ENCODE results near the gene SERPING1. TPM values are rescaled to one million over a fixed set of nuclear protein-coding genes. Genes with fewer than 3 reads are reported as not detected.

Gene SERPING1
- total RNA-seq, 1 experiment from 2014 or later, result not detected

DNA sequence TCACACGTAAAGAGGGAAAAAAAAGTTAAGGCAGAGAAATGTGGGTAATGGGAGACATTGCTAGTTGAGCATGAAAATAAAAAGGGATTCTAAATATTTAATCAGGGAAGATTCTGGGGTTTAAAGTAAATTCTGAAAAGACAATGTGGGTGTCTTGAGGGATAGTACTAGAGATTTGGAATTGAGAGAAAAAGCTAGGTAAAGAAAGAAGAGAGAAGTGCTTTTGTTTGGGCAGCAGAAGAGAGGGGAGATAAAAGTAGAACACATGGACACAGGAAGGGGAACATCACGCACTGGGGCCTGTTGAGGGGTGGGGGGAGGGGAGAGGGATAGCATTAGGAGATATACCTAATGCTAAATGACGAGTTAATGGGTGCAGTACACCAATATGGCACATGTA lies 55.7 kb downstream of the SERPING1 start:
- no peak overlapping the region for H3K4me3 Mint-ChIP-seq (ENCODE audit: unreplicated experiment)
- peaks cover 31% of the 10 kb centered on the region for H3K4me1 Mint-ChIP-seq (ENCODE audit: insufficient read depth, unreplicated experiment)
- ChIA-PET POLR2A (no interaction called here), CTCF (interaction anchor here (0.6 to 2.5 kb wide), 5 partner anchors 9 to 197 kb away, joined by 3 to 9 read pairs (median 4); partner anchors contain the start of gene UBE2L6)
- H3K36me3 Mint-ChIP-seq (ENCODE audit: insufficient read depth, unreplicated experiment), result peaks cover 8% of the 10 kb centered on the region
- BruUV-seq (replicated peaks), result no TSS peak
- no peaks in the 10 kb centered on the region for H3K9me3 Mint-ChIP-seq (ENCODE audit: unreplicated experiment)
- H3K27ac Mint-ChIP-seq (ENCODE audit: low read depth, unreplicated experiment), result no peak overlapping the region
- no peak for DNase-seq (ENCODE audit: unreplicated experiment)
- H3K27me3 Mint-ChIP-seq (ENCODE audit: insufficient read depth, unreplicated experiment), result peaks cover 13% of the 10 kb centered on the region
- TF ChIP-seq, protein P1, sequence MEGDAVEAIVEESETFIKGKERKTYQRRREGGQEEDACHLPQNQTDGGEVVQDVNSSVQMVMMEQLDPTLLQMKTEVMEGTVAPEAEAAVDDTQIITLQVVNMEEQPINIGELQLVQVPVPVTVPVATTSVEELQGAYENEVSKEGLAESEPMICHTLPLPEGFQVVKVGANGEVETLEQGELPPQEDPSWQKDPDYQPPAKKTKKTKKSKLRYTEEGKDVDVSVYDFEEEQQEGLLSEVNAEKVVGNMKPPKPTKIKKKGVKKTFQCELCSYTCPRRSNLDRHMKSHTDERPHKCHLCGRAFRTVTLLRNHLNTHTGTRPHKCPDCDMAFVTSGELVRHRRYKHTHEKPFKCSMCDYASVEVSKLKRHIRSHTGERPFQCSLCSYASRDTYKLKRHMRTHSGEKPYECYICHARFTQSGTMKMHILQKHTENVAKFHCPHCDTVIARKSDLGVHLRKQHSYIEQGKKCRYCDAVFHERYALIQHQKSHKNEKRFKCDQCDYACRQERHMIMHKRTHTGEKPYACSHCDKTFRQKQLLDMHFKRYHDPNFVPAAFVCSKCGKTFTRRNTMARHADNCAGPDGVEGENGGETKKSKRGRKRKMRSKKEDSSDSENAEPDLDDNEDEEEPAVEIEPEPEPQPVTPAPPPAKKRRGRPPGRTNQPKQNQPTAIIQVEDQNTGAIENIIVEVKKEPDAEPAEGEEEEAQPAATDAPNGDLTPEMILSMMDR (IDR thresholded peaks at IDR 0.05; ENCODE audit: unreplicated experiment), result no peak
- intact Hi-C loops (cut with micrococcal nuclease), result no loop called here

DNA sequence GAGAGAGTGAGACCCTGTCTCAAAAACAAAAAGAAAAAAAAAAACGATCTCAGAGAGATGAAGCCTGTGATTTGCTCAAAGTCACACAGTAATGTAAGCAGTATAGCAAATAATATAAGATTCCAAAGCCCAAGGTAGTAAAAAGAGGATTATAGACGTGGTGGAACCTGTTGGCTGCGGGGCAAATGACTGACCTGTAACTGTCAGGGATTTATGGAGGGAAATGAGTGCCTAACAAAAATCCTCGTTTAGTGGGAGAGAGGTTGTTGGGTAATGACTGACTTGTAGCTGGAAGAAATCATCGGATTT lies 59.4 kb downstream of the SERPING1 start:
- Mint-ChIP-seq H3K9me3 (ENCODE audit: unreplicated experiment) (no peaks in the 10 kb centered on the region), H3K4me3 (ENCODE audit: unreplicated experiment) (peak overlapping the region; percentile 100), H3K36me3 (ENCODE audit: insufficient read depth, unreplicated experiment) (peaks cover 43% of the 10 kb centered on the region), H3K27ac (ENCODE audit: low read depth, unreplicated experiment) (peak overlapping the region; percentile 97), H3K4me1 (ENCODE audit: insufficient read depth, unreplicated experiment) (peaks cover 12% of the 10 kb centered on the region), H3K27me3 (ENCODE audit: insufficient read depth, unreplicated experiment) (no peaks in the 10 kb centered on the region)
- intact Hi-C loops (cut with micrococcal nuclease), result loop anchor here (1.0 kb wide), 1 partner anchor 10 kb away; no protein-coding TSS in a partner anchor
- TF ChIP-seq, protein P1 (IDR thresholded peaks at IDR 0.05; ENCODE audit: unreplicated experiment), result no peak
- ChIA-PET CTCF (interaction anchor here (0.6 to 1.8 kb wide), 9 partner anchors 9 to 309 kb away, joined by 3 to 6 read pairs (median 4); partner anchors contain the start of gene UBE2L6), POLR2A (interaction anchor here (0.7 to 3.2 kb wide), 10 partner anchors 8 to 920 kb away, joined by 3 to 36 read pairs (median 6); partner anchors contain the start of genes MED19, TIMM10, TMX2 and UBE2L6)
- DNase-seq (ENCODE audit: unreplicated experiment), result no peak
- TSS peak; percentile 98 for BruUV-seq (replicated peaks)

DNA sequence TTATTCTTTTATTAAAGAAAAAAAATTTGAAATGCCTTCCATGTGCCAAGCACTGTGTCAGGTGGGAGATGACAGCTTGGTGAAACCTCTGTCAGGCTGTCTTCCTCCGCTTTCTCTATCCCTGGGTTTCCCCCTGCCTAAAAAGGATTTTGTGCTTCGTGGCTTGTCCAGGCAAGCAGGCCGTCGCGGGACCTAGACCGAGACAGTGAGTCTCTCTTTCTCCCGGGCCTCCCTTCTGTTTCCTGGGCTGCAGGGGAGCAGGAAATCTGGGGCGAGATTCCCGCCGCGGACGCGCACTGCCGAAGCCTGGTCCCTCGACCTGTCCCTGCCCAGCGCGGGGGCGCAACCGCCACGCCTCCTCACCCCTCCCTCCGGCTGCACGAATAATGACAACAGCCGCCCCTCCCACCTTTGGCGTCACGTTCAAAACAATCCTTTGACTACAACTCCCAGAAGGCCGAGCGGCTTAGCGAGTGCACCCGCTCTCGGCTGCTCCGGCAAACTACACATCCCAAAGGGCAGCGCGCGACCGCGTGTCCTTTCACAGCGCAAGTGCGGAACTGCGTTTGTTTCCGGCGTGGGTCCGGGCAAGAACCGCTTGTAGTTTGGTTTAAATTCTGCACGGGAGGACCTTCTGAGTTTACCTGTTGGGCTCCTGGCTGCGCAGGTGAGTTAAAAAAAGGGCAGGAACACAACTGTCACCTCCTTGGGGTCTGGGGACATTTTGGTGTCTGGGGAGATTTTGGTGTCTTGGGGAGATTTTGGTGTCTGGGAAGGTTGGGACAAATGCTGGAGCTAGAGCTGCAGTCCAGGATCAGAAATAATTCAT lies 59.9 kb downstream of the SERPING1 start, which contains the start of gene CLP1:
CLP1 (plus strand) TSS at position 569 of the 829 bp plus-strand sequence. CDS start 1,715 bp downstream, outside the sequence.
- H3K4me1 Mint-ChIP-seq (ENCODE audit: insufficient read depth, unreplicated experiment), result peaks cover 13% of the 10 kb centered on the region
- ChIA-PET POLR2A (interaction anchor here (0.7 to 3.2 kb wide), 9 partner anchors 9 to 323 kb away, joined by 3 to 36 read pairs (median 6); partner anchors contain the start of genes MED19, TIMM10, TMX2 and UBE2L6), CTCF (interaction anchor here (0.6 to 1.8 kb wide), 9 partner anchors 9 to 309 kb away, joined by 3 to 6 read pairs (median 4); partner anchors contain the start of gene UBE2L6)
- H3K4me3 Mint-ChIP-seq (ENCODE audit: unreplicated experiment), result peak within 1 kb of the TSS; percentile 100
- intact Hi-C loops (cut with micrococcal nuclease), result loop anchor here (1.0 kb wide), 1 partner anchor 10 kb away; no protein-coding TSS in a partner anchor
- H3K27me3 Mint-ChIP-seq (ENCODE audit: insufficient read depth, unreplicated experiment), result no peaks in the 10 kb centered on the region
- TF ChIP-seq, protein P1 (IDR thresholded peaks at IDR 0.05; ENCODE audit: unreplicated experiment), result no peak
- H3K27ac Mint-ChIP-seq (ENCODE audit: low read depth, unreplicated experiment), result peak within 1 kb of the TSS; percentile 97
- peak; percentile 99 for DNase-seq (ENCODE audit: unreplicated experiment)
- peaks cover 49% of the 10 kb centered on the region for H3K36me3 Mint-ChIP-seq (ENCODE audit: insufficient read depth, unreplicated experiment)
- BruUV-seq (replicated peaks), result no TSS peak
- H3K9me3 Mint-ChIP-seq (ENCODE audit: unreplicated experiment), result no peaks in the 10 kb centered on the region

DNA sequence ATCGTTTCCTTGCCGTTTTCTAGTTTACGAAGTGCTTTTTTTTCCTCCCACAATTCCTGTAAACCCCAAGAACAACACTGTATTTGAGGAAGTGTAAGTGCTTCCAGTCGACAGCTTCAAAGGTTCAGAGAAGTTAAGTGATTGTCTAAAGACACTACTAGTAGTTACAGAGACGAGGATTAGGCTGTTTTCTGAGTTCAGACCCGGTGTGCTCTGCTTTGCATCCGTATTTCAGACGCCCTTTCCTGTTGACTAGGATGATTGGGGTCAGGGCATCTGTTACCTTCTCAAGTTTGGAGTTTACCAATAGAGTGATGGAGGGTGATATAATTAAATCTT lies 60.5 kb downstream of the SERPING1 start:
- intact Hi-C loops (cut with micrococcal nuclease), result no loop called here
- POLR2A ChIA-PET, result interaction anchor here (0.6 to 3.2 kb wide), 6 partner anchors 8 to 127 kb away, joined by 3 to 36 read pairs (median 8); partner anchors contain the start of genes MED19, TIMM10, TMX2 and UBE2L6
- TF ChIP-seq, protein P1 (IDR thresholded peaks at IDR 0.05; ENCODE audit: unreplicated experiment), result no peak
- Mint-ChIP-seq H3K4me3 (ENCODE audit: unreplicated experiment) (peak overlapping the region; percentile 100), H3K27me3 (ENCODE audit: insufficient read depth, unreplicated experiment) (no peaks in the 10 kb centered on the region), H3K9me3 (ENCODE audit: unreplicated experiment) (no peaks in the 10 kb centered on the region), H3K36me3 (ENCODE audit: insufficient read depth, unreplicated experiment) (peaks cover 55% of the 10 kb centered on the region), H3K4me1 (ENCODE audit: insufficient read depth, unreplicated experiment) (peaks cover 15% of the 10 kb centered on the region), H3K27ac (ENCODE audit: low read depth, unreplicated experiment) (peak overlapping the region; percentile 97)
- BruUV-seq (replicated peaks), result TSS peak; percentile 75
- DNase-seq (ENCODE audit: unreplicated experiment), result no peak
- CTCF ChIA-PET, result interaction anchor here (0.6 to 1.8 kb wide), 5 partner anchors 14 to 227 kb away, joined by 3 to 5 read pairs (median 4); no protein-coding TSS in a partner anchor
